ENCODE measurements around the gene NUFIP1.

DNA sequence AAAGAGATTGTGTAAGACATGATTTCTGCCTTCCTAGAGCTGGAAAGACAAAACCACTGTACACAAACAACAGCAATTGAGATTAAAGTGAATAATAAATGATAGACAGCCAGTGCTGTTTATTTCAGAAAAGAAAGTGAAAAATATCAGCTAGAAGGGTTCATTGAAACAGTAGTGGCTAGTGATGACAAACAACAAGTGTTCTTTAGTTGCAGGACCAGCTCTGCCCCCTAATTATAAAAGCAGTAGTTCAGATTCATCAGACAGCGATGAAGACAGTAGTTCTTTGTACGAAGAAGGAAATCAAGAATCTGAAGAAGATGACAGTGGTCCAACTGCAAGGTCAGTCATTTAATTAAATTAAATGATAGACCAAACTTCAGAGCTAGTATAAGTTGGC is 14.8 kb upstream of the NUFIP1 start:
- TF ChIP-seq, protein P1, sequence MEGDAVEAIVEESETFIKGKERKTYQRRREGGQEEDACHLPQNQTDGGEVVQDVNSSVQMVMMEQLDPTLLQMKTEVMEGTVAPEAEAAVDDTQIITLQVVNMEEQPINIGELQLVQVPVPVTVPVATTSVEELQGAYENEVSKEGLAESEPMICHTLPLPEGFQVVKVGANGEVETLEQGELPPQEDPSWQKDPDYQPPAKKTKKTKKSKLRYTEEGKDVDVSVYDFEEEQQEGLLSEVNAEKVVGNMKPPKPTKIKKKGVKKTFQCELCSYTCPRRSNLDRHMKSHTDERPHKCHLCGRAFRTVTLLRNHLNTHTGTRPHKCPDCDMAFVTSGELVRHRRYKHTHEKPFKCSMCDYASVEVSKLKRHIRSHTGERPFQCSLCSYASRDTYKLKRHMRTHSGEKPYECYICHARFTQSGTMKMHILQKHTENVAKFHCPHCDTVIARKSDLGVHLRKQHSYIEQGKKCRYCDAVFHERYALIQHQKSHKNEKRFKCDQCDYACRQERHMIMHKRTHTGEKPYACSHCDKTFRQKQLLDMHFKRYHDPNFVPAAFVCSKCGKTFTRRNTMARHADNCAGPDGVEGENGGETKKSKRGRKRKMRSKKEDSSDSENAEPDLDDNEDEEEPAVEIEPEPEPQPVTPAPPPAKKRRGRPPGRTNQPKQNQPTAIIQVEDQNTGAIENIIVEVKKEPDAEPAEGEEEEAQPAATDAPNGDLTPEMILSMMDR (IDR thresholded peaks at IDR 0.05): no peak
- no peak for TF ChIP-seq POLR2A (IDR thresholded peaks at IDR 0.05)

All from lower leg skin (tissue), 3 donors.